HepG2 (cell line): ENCODE results near the gene TCF19. TPM values are rescaled to one million over a fixed set of nuclear protein-coding genes. Genes with fewer than 3 reads are reported as not detected.
A peak's percentile ranks its signal among the peaks of the same experiment; 100 is the strongest.

Source experiments
- BORCS8-MEF2B ChIP-seq: sonication (generic); formaldehyde crosslinking; IDR thresholded peaks from 2 replicates; pipeline ENCODE4 v1.8.0; 2022; ENCODE audit warnings: mild to moderate bottlenecking, missing genetic modification reagents
- CHCHD3 ChIP-seq: sonication (generic); formaldehyde crosslinking; IDR thresholded peaks from 2 replicates; pipeline ENCODE4 v1.8.0; 2022; ENCODE audit warnings: mild to moderate bottlenecking, missing genetic modification reagents, moderate library complexity
- ESRRA ChIP-seq: sonication (generic); formaldehyde crosslinking; IDR thresholded peaks from 2 replicates; pipeline ENCODE4 v1.5.1; 2020; ENCODE audit warnings: mild to moderate bottlenecking, low read depth, missing genetic modification reagents
- GTF3A ChIP-seq: sonication (generic); formaldehyde crosslinking; conservative IDR thresholded peaks from 2 replicates; pipeline ENCODE4 v1.4.0; 2020; ENCODE audit warnings: mild to moderate bottlenecking, missing genetic modification reagents
- HNRNPUL1 ChIP-seq: fragments of 200-400 bp; formaldehyde crosslinking; IDR thresholded peaks from 2 replicates; pipeline ENCODE4 v1.6.1; 2017; ENCODE audit warnings: low read depth, mild to moderate bottlenecking, low read length, moderate library complexity
- HOMEZ ChIP-seq: IDR thresholded peaks from 2 replicates; pipeline ENCODE4 v1.6.1; 2016; ENCODE audit warnings: low read depth
- MAFK ChIP-seq, 2 experiments: IDR thresholded peaks in 1 of 2; conservative IDR thresholded peaks in 1 of 2; 2 replicates each; pipeline ENCODE4 v1.6.1; 2011; ENCODE audit warnings: improper control_type of control experiment in 2 of 2, low read length in 2 of 2
- MATR3 ChIP-seq: sonication (generic); formaldehyde crosslinking; IDR thresholded peaks from 2 replicates; pipeline ENCODE4 v1.4.0; 2020; ENCODE audit warnings: missing genetic modification reagents
- NKX3-1 ChIP-seq: sonication (generic); formaldehyde crosslinking; IDR thresholded peaks from 2 replicates; pipeline ENCODE4 v1.5.0; 2020; ENCODE audit warnings: missing genetic modification reagents
- RBM22 ChIP-seq: fragments of 200-400 bp; formaldehyde crosslinking; optimal IDR thresholded peaks from 2 replicates; pipeline ENCODE3; 2017; ENCODE audit warnings: mild to moderate bottlenecking, low read length, moderate library complexity
- REXO4 ChIP-seq: sonication (generic); formaldehyde crosslinking; IDR thresholded peaks from 2 replicates; pipeline ENCODE4 v1.8.0; 2022; ENCODE audit warnings: missing genetic modification reagents, mild to moderate bottlenecking, borderline replicate concordance
- TBX3 ChIP-seq: fragments of 450-650 bp; IDR thresholded peaks from 2 replicates; pipeline ENCODE4 v1.6.1; 2017; ENCODE audit warnings: antibody characterized with exemption, mild to moderate bottlenecking, inconsistent platforms, borderline replicate concordance
- ZNF792 ChIP-seq: IDR thresholded peaks from 2 replicates; pipeline ENCODE4 v1.6.1; 2016
- polyA plus RNA-seq, 8 experiments: library from polyadenylated mRNA; depleted of rRNA in 3 of 8; stranded (reverse) in 7 of 8; unstranded in 1 of 8; fragments of >200 nt; fragmentation: Illumina TruSeq in 4 of 8; extraction: Trizol in 4 of 8; gene quantifications; 2 replicates each; pipeline versions ENCODE4 v1.2.1 to v1.2.3, GENCODE V29; 2011 to 2016; ENCODE audit warnings: low read depth in 4 of 8, missing spikeins in 1 of 8, mixed read lengths in 1 of 8; ENCODE audit not compliant: insufficient read depth in 1 of 8
- total RNA-seq, 5 experiments: library from RNA; depleted of rRNA; stranded (reverse); fragments of >200 nt; fragmentation: Illumina TruSeq; extraction: Trizol; gene quantifications; 2 replicates each; pipeline ENCODE4 v1.2.3, GENCODE V29; 2016; ENCODE audit warnings: low read depth in 1 of 5
- TF ChIP-seq, protein P1 (sequence below): sonication (generic); formaldehyde crosslinking; IDR thresholded peaks from 2 replicates; pipeline ENCODE4 v1.4.0; 2020; ENCODE audit warnings: mild to moderate bottlenecking, missing genetic modification reagents, borderline replicate concordance
- TF ChIP-seq, protein P2 (sequence below), 2 experiments: fragments of 450-650 bp in 1 of 2; sonication (generic) in 1 of 2; formaldehyde crosslinking; IDR thresholded peaks; 2 replicates each; pipeline versions ENCODE4 v1.5.0 to v1.8.0; 2020 to 2022; ENCODE audit warnings: mild to moderate bottlenecking in 1 of 2, missing genetic modification reagents in 1 of 2
- TF ChIP-seq, protein P3 (sequence below): sonication (generic); formaldehyde crosslinking; IDR thresholded peaks from 2 replicates; pipeline ENCODE4 v1.5.1; 2020; ENCODE audit warnings: missing genetic modification reagents, mild to moderate bottlenecking, borderline replicate concordance

The TCF19 gene
- total and polyA plus RNA-seq, 2 of the 13 experiments (the other 11 are each of a cell fraction or from before 2014, with no cell fraction given), result 4.9 to 22.2 TPM

- TF ChIP-seq, protein P1, sequence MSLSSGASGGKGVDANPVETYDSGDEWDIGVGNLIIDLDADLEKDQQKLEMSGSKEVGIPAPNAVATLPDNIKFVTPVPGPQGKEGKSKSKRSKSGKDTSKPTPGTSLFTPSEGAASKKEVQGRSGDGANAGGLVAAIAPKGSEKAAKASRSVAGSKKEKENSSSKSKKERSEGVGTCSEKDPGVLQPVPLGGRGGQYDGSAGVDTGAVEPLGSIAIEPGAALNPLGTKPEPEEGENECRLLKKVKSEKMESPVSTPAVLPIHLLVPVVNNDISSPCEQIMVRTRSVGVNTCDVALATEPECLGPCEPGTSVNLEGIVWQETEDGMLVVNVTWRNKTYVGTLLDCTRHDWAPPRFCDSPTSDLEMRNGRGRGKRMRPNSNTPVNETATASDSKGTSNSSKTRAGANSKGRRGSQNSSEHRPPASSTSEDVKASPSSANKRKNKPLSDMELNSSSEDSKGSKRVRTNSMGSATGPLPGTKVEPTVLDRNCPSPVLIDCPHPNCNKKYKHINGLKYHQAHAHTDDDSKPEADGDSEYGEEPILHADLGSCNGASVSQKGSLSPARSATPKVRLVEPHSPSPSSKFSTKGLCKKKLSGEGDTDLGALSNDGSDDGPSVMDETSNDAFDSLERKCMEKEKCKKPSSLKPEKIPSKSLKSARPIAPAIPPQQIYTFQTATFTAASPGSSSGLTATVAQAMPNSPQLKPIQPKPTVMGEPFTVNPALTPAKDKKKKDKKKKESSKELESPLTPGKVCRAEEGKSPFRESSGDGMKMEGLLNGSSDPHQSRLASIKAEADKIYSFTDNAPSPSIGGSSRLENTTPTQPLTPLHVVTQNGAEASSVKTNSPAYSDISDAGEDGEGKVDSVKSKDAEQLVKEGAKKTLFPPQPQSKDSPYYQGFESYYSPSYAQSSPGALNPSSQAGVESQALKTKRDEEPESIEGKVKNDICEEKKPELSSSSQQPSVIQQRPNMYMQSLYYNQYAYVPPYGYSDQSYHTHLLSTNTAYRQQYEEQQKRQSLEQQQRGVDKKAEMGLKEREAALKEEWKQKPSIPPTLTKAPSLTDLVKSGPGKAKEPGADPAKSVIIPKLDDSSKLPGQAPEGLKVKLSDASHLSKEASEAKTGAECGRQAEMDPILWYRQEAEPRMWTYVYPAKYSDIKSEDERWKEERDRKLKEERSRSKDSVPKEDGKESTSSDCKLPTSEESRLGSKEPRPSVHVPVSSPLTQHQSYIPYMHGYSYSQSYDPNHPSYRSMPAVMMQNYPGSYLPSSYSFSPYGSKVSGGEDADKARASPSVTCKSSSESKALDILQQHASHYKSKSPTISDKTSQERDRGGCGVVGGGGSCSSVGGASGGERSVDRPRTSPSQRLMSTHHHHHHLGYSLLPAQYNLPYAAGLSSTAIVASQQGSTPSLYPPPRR, result peak; percentile 35; the same call in 1 of the 2 replicates
- TF ChIP-seq NKX3-1 (CRISPR knock-in tag) (no peak), CHCHD3 (CRISPR knock-in tag) (0 out of 2 replicates have a peak, but pooled peaks have one; percentile 18), MAFK (conservative IDR thresholded peaks at IDR 0.05 in 1 of 2, IDR thresholded peaks at IDR 0.05 in 1 of 2; ENCODE audit: low read length in 2 of 2) (no peak), ESRRA (CRISPR knock-in tag) (no peak; the same call in 1 of the 2 replicates), HNRNPUL1 (no peak), TBX3 (no peak), MATR3 (no peak), REXO4 (CRISPR knock-in tag) (no peak), BORCS8-MEF2B (peak; percentile 95; the same call in 1 of the 2 replicates), ZNF792 (CRISPR knock-in tag) (no peak; the same call in 1 of the 2 replicates), HOMEZ (peak; percentile 80), RBM22 (no peak), GTF3A (CRISPR knock-in tag) (no peak)
- TF ChIP-seq, protein P2, sequence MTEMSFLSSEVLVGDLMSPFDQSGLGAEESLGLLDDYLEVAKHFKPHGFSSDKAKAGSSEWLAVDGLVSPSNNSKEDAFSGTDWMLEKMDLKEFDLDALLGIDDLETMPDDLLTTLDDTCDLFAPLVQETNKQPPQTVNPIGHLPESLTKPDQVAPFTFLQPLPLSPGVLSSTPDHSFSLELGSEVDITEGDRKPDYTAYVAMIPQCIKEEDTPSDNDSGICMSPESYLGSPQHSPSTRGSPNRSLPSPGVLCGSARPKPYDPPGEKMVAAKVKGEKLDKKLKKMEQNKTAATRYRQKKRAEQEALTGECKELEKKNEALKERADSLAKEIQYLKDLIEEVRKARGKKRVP (CRISPR knock-in tag; IDR thresholded peaks at IDR 0.05), result peak in 1 of 2 experiments; percentile 85; a peak in 2 of 4 replicates
- TF ChIP-seq, protein P3, sequence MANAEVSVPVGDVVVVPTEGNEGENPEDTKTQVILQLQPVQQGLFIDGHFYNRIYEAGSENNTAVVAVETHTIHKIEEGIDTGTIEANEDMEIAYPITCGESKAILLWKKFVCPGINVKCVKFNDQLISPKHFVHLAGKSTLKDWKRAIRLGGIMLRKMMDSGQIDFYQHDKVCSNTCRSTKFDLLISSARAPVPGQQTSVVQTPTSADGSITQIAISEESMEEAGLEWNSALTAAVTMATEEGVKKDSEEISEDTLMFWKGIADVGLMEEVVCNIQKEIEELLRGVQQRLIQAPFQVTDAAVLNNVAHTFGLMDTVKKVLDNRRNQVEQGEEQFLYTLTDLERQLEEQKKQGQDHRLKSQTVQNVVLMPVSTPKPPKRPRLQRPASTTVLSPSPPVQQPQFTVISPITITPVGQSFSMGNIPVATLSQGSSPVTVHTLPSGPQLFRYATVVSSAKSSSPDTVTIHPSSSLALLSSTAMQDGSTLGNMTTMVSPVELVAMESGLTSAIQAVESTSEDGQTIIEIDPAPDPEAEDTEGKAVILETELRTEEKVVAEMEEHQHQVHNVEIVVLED (CRISPR knock-in tag), result peak; percentile 84
Observed at GRCh38 chr6:31158140-31158862, at the start of gene TCF19 (continued).
